GM12878 (cell line): ENCODE measurements around the gene CDC5L.

Experiments
- ATF7 ChIP-seq: fragments of 450-650 bp; IDR thresholded peaks from 2 replicates; pipeline ENCODE4 v1.6.1; 2016; ENCODE audit warnings: low read depth, mild to moderate bottlenecking
- CBFB ChIP-seq: IDR thresholded peaks from 2 replicates; pipeline ENCODE4 v1.6.1; 2016; ENCODE audit warnings: antibody characterized with exemption, low read depth
- CTCF ChIP-seq, 3 experiments: IDR thresholded peaks in 2 of 3; conservative IDR thresholded peaks in 1 of 3; 2 replicates each; pipeline ENCODE4 v1.5.1; 2011; ENCODE audit warnings: low read depth in 3 of 3, low read length in 3 of 3, mild to moderate bottlenecking in 3 of 3, control low read depth in 2 of 3, moderate library complexity in 2 of 3, inconsistent platforms in 1 of 3, mixed read lengths in 1 of 3; ENCODE audit not compliant: control insufficient read depth in 2 of 3, insufficient read depth in 1 of 3; ENCODE audit errors: extremely low read depth in 1 of 3
- POLR2A ChIP-seq: IDR thresholded peaks from 2 replicates; pipeline ENCODE4 v1.6.1; 2011; ENCODE audit warnings: low read depth, mild to moderate bottlenecking, low read length
- SIN3A ChIP-seq: IDR thresholded peaks from 2 replicates; pipeline ENCODE4 v1.6.1; 2012; ENCODE audit warnings: low read depth, low read length, improper control_type of control experiment
- SRF ChIP-seq, 2 experiments: IDR thresholded peaks; 2 replicates each; pipeline ENCODE4 v1.6.1; 2011; ENCODE audit warnings: low read depth in 2 of 2, low read length in 2 of 2, mild to moderate bottlenecking in 1 of 2, moderate library complexity in 1 of 2
- TARDBP ChIP-seq: IDR thresholded peaks from 2 replicates; pipeline ENCODE4 v1.6.1; 2016; ENCODE audit warnings: borderline replicate concordance

- TF ChIP-seq CBFB: no peak
- TF ChIP-seq TARDBP: no peak
- no peak for TF ChIP-seq SIN3A
- no peak for TF ChIP-seq CTCF (IDR thresholded peaks at IDR 0.05 in 2 of 3, conservative IDR thresholded peaks at IDR 0.05 in 1 of 3; ENCODE audit: control insufficient read depth in 2 of 3, extremely low read depth in 1 of 3, insufficient read depth in 1 of 3, low read depth in 3 of 3, low read length in 3 of 3)
- no peak for TF ChIP-seq POLR2A
- no peak for TF ChIP-seq SRF (IDR thresholded peaks at IDR 0.05; ENCODE audit: low read depth in 2 of 2, low read length in 2 of 2)
- TF ChIP-seq ATF7: no peak
Measured at GRCh38 chr6:44388887-44389286, 1.4 kb downstream of the CDC5L start.
